HG03135 (cell line): ENCODE data around the gene EIF1.
"Not testable (repeated sequence)": the region's sequence is repeated elsewhere in the genome, so short reads cannot be mapped to it uniquely, and the experiment has no call there.

Experiments used
- ATAC-seq: cut with Tn5 transposase; IDR thresholded peaks from one replicate; pipeline ENCODE4 v1.9.1; 2021; ENCODE audit warnings: mild to moderate bottlenecking, moderate library complexity; ENCODE audit not compliant: unreplicated experiment

EIF1 gene

GRCh38 chr17:41678411-41678906 lies 10.2 kb upstream of the EIF1 start:
- peak; percentile 17 for ATAC-seq

GRCh38 chr17:41678907-41679739 lies 9.6 kb upstream of the EIF1 start:
- ATAC-seq: peak; percentile 59

GRCh38 chr17:41679740-41680425 lies 8.8 kb upstream of the EIF1 start:
- no peak for ATAC-seq

GRCh38 chr17:41680426-41681040 lies 8.2 kb upstream of the EIF1 start:
- no peak for ATAC-seq

GRCh38 chr17:41681776-41682175 lies 6.9 kb upstream of the EIF1 start:
- no peak for ATAC-seq

- ATAC-seq: no peak
Observed at GRCh38 chr17:41682631-41683030, 6.1 kb upstream of the EIF1 start.

- no peak for ATAC-seq
Observed at GRCh38 chr17:41683441-41684007, 5.2 kb upstream of the EIF1 start.

- ATAC-seq: no peak
Observed at GRCh38 chr17:41684035-41684434, 4.7 kb upstream of the EIF1 start.

- ATAC-seq: not testable (repeated sequence)
Observed at GRCh38 chr17:41685753-41686152, 2.9 kb upstream of the EIF1 start.

GRCh38 chr17:41686281-41686680 lies 2.4 kb upstream of the EIF1 start:
- no peak for ATAC-seq

GRCh38 chr17:41687828-41688640 lies 651 bp upstream of the EIF1 start:
- peak; percentile 6 for ATAC-seq

GRCh38 chr17:41689497-41690299 lies 1.0 kb downstream of the EIF1 start:
- ATAC-seq: no peak

- no peak for ATAC-seq
Observed at GRCh38 chr17:41690497-41690896, 1.8 kb downstream of the EIF1 start.

GRCh38 chr17:41691031-41691777 lies 2.5 kb downstream of the EIF1 start:
- ATAC-seq: no peak

- ATAC-seq: no peak
Observed at GRCh38 chr17:41692722-41693521, 4.2 kb downstream of the EIF1 start.

- no peak for ATAC-seq
Observed at GRCh38 chr17:41695134-41695661, 6.5 kb downstream of the EIF1 start.

GRCh38 chr17:41695954-41696757 lies 7.5 kb downstream of the EIF1 start:
- no peak for ATAC-seq
